HL-60/S4 treated with retinoic acid at 250 ng/mL for 4 days and 3 days (cell line): ENCODE data around the gene SLC37A4.

Experiments used
- in situ Hi-C: fragments of 300-500 bp; cut with MboI; formaldehyde crosslinking; loops from 2 replicates; pipeline ENCODE4 v1.7.0; 2022; ENCODE audit warnings: low sequenced_read_pairs

Gene SLC37A4

DNA sequence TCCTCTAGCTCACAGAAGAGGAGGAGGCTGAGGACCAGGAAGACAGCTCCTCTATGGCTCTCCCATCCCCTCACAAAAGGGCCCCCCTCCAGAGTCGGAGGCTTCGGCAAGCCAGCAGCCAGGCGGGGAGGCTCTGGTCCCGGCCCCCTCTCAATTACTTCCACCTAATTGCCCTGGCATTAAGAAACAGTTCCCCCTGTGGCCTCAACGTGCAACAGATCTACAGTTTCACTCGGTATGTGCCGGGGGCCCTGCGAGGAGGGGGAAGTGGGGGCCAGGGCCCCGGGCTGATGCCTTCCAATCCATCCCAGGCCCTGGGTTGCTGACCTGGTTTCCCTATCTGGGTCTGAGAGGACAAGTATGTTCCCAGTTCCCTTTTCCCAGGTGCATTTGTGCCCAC, 51.2 kb downstream of the SLC37A4 start:
- in situ Hi-C loops: no loop called here

DNA sequence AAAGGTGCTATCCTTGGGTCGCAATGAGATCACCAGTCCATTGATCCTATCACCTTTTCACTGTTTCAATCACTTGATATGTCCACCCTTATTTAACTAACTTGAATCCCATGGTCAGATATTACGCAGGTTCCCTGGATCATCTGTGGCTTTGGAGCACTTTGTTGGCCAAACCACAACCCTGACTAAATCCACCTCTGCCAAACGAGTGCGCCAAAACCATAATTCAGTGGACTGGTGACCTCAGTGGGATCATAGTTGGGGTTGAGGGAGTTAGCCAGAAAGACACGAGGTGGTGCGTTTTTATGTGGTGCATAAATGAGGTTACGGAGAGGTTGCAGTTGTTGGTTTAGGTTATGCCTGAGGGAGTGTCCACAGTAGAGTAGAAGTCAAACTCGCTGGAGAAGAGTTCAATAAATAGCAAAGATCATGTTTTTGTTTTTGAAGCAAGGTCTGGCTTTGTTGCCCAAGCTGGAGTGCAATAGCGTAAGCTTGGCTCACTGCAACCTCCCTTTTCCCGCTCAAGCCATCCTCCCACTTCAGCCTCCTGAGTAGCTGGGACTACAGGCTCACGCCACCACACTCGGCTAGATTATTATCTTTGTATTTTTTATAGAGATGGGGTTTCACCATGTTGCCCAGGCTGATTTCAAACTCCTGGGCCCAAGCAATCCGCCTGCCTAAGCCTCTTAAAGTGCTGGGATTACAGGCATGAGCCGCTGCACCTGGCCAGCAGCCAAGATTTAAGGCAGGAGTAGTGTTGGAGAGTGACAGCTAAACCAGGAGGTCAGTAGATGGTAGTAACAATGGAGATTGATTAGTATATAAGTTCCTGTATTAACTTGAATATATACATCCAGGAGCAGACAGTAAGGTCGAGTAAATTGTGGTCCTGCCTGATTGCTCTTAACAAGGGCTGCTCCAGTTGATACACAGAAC, 54.6 kb downstream of the SLC37A4 start:
- in situ Hi-C loops: no loop called here
